Retinal pigment epithelial cell (primary cell): ENCODE data around the gene OR6N2.

Experiments used
- DNase-seq: peaks from one replicate; pipeline ENCODE4 v3.0.0-alpha.2; 2010; ENCODE audit warnings: low read depth
- H3K4me3 ChIP-seq: 2 replicates; pipeline ENCODE4 v1.5.1; 2011; ENCODE audit warnings: mild to moderate bottlenecking, low read length, control low read depth, moderate library complexity
- TF ChIP-seq, protein P1 (sequence below): conservative IDR thresholded peaks from 2 replicates; pipeline ENCODE4 v1.5.1; 2011; ENCODE audit warnings: low read depth, low read length, control low read depth, inconsistent platforms

Gene OR6N2

DNA sequence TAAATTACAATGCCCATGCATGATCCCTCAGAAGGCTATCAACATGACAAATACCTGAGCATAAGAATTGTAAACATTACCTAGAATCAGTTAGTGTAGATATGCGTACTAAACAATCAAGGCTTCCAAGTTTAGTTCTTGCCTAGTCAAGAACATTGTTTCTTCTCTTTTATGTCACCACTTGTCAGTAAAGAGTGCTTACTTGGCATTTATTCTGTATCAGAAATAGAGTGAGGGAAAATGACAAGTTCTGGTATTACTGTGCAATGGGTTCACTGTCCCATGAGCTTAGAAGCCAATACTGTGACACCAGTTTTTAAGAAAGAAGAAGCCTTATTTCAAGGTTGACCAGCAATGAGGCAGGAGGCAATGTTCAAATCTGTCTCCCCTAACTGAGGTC lies 22.7 kb upstream of the OR6N2 start:
- DNase-seq, result no peak
- TF ChIP-seq, protein P1, sequence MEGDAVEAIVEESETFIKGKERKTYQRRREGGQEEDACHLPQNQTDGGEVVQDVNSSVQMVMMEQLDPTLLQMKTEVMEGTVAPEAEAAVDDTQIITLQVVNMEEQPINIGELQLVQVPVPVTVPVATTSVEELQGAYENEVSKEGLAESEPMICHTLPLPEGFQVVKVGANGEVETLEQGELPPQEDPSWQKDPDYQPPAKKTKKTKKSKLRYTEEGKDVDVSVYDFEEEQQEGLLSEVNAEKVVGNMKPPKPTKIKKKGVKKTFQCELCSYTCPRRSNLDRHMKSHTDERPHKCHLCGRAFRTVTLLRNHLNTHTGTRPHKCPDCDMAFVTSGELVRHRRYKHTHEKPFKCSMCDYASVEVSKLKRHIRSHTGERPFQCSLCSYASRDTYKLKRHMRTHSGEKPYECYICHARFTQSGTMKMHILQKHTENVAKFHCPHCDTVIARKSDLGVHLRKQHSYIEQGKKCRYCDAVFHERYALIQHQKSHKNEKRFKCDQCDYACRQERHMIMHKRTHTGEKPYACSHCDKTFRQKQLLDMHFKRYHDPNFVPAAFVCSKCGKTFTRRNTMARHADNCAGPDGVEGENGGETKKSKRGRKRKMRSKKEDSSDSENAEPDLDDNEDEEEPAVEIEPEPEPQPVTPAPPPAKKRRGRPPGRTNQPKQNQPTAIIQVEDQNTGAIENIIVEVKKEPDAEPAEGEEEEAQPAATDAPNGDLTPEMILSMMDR, result no peak
- H3K4me3 ChIP-seq, result no peak overlapping the region

DNA sequence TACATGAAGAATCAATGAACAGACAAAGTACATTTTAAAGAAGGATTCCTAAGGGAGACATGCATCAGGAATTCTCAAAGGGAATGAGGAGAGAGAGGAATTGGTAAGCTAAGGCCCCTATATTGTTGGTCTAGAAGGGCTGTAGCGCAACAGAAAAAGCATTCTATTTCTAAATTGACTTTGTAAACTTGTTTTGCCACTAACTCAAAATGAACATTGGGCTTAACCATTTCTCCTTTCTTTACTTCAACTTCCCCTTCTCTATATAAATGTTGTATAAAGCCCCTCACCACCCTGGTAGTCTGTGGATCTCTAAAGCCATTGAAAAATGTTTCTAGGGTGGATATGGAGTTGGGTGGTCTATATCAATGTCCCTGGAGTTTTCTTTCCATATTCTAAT lies 20.4 kb upstream of the OR6N2 start:
- no peak for DNase-seq
- TF ChIP-seq, protein P1, result no peak
- no peak overlapping the region for H3K4me3 ChIP-seq

DNA sequence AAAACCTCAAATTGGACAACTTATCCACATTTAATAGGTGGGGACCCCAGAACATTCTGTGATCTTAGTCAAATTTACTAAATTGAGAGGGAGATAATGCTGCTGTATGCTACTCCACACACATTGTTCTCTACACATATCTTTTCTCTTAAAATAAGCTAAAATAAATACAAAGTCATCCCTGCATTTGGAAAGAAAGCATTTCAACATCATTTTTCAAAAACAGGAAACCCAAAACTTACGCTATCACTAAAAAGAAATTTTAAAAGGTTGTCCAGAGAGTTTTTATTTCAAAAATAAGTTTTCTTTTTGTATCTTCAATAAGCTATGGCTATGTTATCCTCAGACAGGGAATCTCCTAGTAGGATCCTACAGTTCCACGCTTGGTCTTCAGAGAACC lies 19.5 kb upstream of the OR6N2 start:
- TF ChIP-seq, protein P1, result no peak
- no peak overlapping the region for H3K4me3 ChIP-seq
- DNase-seq, result no peak

DNA sequence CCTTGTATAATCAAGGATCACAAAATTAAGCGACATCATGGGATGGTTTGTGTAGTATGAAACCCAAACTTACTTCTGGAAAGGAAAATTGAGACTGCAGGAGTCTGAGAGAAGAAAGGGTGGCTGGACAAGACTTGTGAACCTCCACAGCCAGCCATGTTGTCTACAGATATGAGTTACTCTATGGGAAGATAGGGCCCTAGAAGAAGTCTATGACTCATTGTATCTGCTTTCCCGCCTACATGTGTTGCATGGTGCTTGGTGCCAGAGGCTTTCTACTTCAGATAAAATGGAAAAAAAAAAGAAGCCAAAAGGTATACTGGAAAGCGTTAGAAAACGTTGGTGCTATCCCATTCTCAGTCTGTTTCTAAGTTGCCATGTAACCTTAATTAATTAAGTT lies 18.7 kb upstream of the OR6N2 start:
- no peak overlapping the region for H3K4me3 ChIP-seq
- no peak for DNase-seq
- TF ChIP-seq, protein P1, result no peak

DNA sequence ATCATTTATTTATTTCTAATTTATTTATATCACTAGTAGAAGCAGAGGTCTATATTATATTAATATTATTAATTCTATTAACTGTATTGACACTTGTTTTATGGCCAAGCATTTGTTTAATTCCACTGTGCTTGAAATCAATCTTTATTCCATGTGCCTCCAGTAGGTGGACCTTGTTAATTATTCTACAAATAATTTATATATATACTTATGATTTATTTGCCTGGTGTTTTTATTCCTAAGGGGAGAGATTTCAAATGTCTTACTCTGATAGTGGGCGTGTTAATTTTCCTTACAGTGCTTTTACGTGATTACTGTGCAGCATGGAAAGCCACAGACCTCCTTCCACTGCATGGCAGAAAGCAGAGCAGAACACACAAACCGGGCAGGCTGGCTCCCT lies 17.5 kb upstream of the OR6N2 start:
- TF ChIP-seq, protein P1, result no peak
- DNase-seq, result no peak

DNA sequence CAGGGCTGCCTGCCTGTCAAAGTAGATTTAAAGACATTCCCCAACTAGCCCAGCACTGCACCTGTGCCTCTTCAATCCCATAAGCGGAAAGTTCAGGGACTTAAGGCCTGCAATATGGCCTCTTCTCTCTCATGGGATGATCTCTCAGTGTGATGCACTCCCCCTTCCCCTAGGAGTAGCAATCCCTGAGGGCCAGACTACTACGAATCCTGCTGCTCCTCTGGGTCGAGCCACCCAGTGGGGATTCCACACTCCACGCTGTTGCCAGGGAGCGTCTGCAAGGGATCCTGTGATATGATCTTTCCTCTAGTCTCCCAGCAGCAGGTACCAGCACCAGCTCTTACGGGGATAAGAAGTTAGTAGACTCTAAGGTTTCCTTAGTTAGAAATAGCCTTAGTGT lies 13.2 kb upstream of the OR6N2 start:
- TF ChIP-seq, protein P1, result no peak
- no peak for DNase-seq
- no peak overlapping the region for H3K4me3 ChIP-seq

More for the DNA sequence above, 17.5 kb upstream of the OR6N2 start:
- H3K4me3 ChIP-seq, result no peak overlapping the region

DNA sequence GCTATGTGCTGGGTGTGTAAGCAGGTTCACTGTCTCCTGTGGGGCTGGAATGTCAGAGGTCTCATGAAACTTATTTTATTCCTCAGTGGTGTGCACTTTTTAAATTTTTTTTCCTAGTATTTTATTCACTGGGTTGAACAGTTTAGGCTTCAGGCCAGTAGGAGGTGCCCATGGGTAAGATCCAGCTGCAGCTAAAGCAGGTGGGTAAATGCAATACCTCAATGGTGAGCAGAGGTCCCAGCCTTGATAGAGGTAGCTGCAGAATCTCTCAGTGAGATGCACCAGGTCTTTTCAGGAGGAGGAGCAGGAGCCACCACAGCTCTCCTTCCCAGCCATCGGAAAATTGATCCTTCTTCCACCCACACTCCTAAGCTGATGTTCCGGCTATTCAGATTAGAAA lies 12.6 kb upstream of the OR6N2 start:
- TF ChIP-seq, protein P1, result no peak
- DNase-seq, result no peak
- no peak overlapping the region for H3K4me3 ChIP-seq
